H9 (cell line): ENCODE data around the gene RPL38. TPM values are rescaled to one million over a fixed set of nuclear protein-coding genes. Genes with fewer than 3 reads are reported as not detected.

Experiments
- DNase-seq: peaks from one replicate; pipeline ENCODE4 v3.0.0-alpha.2; 2017
- H2AFZ ChIP-seq: one replicate; pipeline ENCODE4 v1.6.1; 2013; ENCODE audit warnings: mild to moderate bottlenecking, low read length, control low read depth, moderate library complexity
- H2AK5ac ChIP-seq: 2 replicates; pipeline ENCODE4 v1.6.1; 2013; ENCODE audit warnings: low read length, control low read depth, mixed read lengths; ENCODE audit not compliant: insufficient read length
- H2BK120ac ChIP-seq: one replicate; pipeline ENCODE4 v1.6.1; 2013; ENCODE audit warnings: low read depth, mild to moderate bottlenecking, low read length, control low read depth, inconsistent platforms; ENCODE audit not compliant: poor library complexity, severe bottlenecking
- H2BK12ac ChIP-seq: 2 replicates; pipeline ENCODE4 v1.6.1; 2013; ENCODE audit warnings: low read length, control low read depth, mixed read lengths, low read depth; ENCODE audit not compliant: insufficient read length
- H2BK15ac ChIP-seq: 2 replicates; pipeline ENCODE4 v1.6.1; 2013; ENCODE audit warnings: low read depth, low read length, control low read depth
- H2BK20ac ChIP-seq: one replicate; pipeline ENCODE4 v1.6.1; 2013; ENCODE audit warnings: low read depth, mild to moderate bottlenecking, low read length, control low read depth, inconsistent platforms; ENCODE audit not compliant: poor library complexity, severe bottlenecking
- H2BK5ac ChIP-seq: 2 replicates; pipeline ENCODE4 v1.6.1; 2013; ENCODE audit warnings: low read length, control low read depth, mixed read lengths; ENCODE audit not compliant: insufficient read length
- H3K14ac ChIP-seq: 2 replicates; pipeline ENCODE4 v1.6.1; 2013; ENCODE audit warnings: low read length, control low read depth; ENCODE audit not compliant: insufficient read depth
- H3K18ac ChIP-seq: 2 replicates; pipeline ENCODE4 v1.6.1; 2013; ENCODE audit warnings: low read depth, mild to moderate bottlenecking, mixed read lengths, low read length, control low read depth; ENCODE audit not compliant: insufficient read length
- H3K23ac ChIP-seq: 2 replicates; pipeline ENCODE4 v1.6.1; 2013; ENCODE audit warnings: low read length, control low read depth, mixed read lengths, low read depth; ENCODE audit not compliant: insufficient read length
- H3K23me2 ChIP-seq: 2 replicates; pipeline ENCODE4 v1.6.1; 2013; ENCODE audit warnings: low read depth, mild to moderate bottlenecking, mixed read lengths, low read length, control low read depth; ENCODE audit not compliant: insufficient read length, poor library complexity, severe bottlenecking
- H3K27ac ChIP-seq: 2 replicates; pipeline ENCODE4 v1.5.1; 2013; ENCODE audit warnings: low read length, control low read depth, mixed read lengths, low read depth; ENCODE audit not compliant: insufficient read length
- H3K27me3 ChIP-seq: 2 replicates; pipeline ENCODE4 v1.6.1; 2013; ENCODE audit warnings: low read length, control low read depth, inconsistent platforms; ENCODE audit not compliant: insufficient read depth
- H3K4ac ChIP-seq: 2 replicates; pipeline ENCODE4 v1.6.1; 2013; ENCODE audit warnings: low read depth, mild to moderate bottlenecking, control low read depth, inconsistent platforms, low read length, moderate library complexity
- H3K4me1 ChIP-seq: 2 replicates; pipeline ENCODE4 v1.6.1; 2013; ENCODE audit warnings: low read length, control low read depth, inconsistent platforms; ENCODE audit not compliant: insufficient read depth
- H3K4me2 ChIP-seq: 2 replicates; pipeline ENCODE4 v1.6.1; 2013; ENCODE audit warnings: low read length, control low read depth, mixed read lengths; ENCODE audit not compliant: insufficient read length, insufficient read depth
- H3K56ac ChIP-seq: 2 replicates; pipeline ENCODE4 v1.6.1; 2013; ENCODE audit warnings: low read depth, mild to moderate bottlenecking, mixed read lengths, low read length, control low read depth; ENCODE audit not compliant: insufficient read length
- H3K79me1 ChIP-seq: 2 replicates; pipeline ENCODE4 v1.6.1; 2013; ENCODE audit warnings: low read depth, mild to moderate bottlenecking, moderate library complexity, low read length, control low read depth, inconsistent platforms; ENCODE audit not compliant: insufficient read depth, poor library complexity, severe bottlenecking
- H3K79me2 ChIP-seq: 2 replicates; pipeline ENCODE4 v1.6.1; 2013; ENCODE audit warnings: low read length, control low read depth, inconsistent platforms; ENCODE audit not compliant: insufficient read depth
- H3K9ac ChIP-seq: 2 replicates; pipeline ENCODE4 v1.6.1; 2013; ENCODE audit warnings: low read length, control low read depth, mixed read lengths; ENCODE audit not compliant: insufficient read length; ENCODE audit errors: extremely low read depth
- H3K9me3 ChIP-seq: one replicate; pipeline ENCODE4 v1.6.1; 2013; ENCODE audit warnings: low read depth, low read length, inconsistent platforms; ENCODE audit not compliant: control insufficient read depth
- H3T11ph ChIP-seq: one replicate; pipeline ENCODE4 v1.6.1; 2013; ENCODE audit warnings: mild to moderate bottlenecking, low read length, control low read depth, inconsistent platforms
- H4K20me1 ChIP-seq: one replicate; pipeline ENCODE4 v1.6.1; 2013; ENCODE audit not compliant: control insufficient read depth, insufficient read length, insufficient read depth
- H4K5ac ChIP-seq: 2 replicates; pipeline ENCODE4 v1.6.1; 2013; ENCODE audit warnings: low read depth, mild to moderate bottlenecking, mixed read lengths, low read length, control low read depth; ENCODE audit not compliant: insufficient read length
- H4K8ac ChIP-seq: replicated peaks from 2 replicates; pipeline ENCODE4 v1.6.1; 2013; ENCODE audit warnings: low read length, control low read depth, mixed read lengths, low read depth; ENCODE audit not compliant: insufficient read length
- H4K91ac ChIP-seq: 2 replicates; pipeline ENCODE4 v1.6.1; 2013; ENCODE audit warnings: low read depth, mild to moderate bottlenecking, moderate library complexity, mixed read lengths, low read length, control low read depth; ENCODE audit not compliant: insufficient read length
- H3K27ac Mint-ChIP-seq, 3 experiments: 2 replicates in 2 of 3; 3 replicates in 1 of 3; pipeline ENCODE4 v1.8.0; 2020 to 2021; ENCODE audit warnings: mixed read lengths in 3 of 3, mild to moderate bottlenecking in 1 of 3, moderate library complexity in 1 of 3
- H3K27me3 Mint-ChIP-seq: 2 replicates; pipeline ENCODE4 v1.8.0; 2021; ENCODE audit warnings: low read depth, mild to moderate bottlenecking, moderate library complexity, mixed read lengths
- H3K36me3 Mint-ChIP-seq, 3 experiments: 2 replicates in 2 of 3; 3 replicates in 1 of 3; pipeline ENCODE4 v1.8.0; 2020 to 2021; ENCODE audit warnings: low read depth in 3 of 3, mixed read lengths in 3 of 3; ENCODE audit not compliant: insufficient read depth in 1 of 3
- H3K4me1 Mint-ChIP-seq, 2 experiments: 2 replicates each; pipeline ENCODE4 v1.8.0; 2020; ENCODE audit warnings: mixed read lengths in 2 of 2
- H3K4me3 Mint-ChIP-seq, 2 experiments: 2 replicates in 1 of 2; 3 replicates in 1 of 2; pipeline ENCODE4 v1.8.0; 2020 to 2021; ENCODE audit warnings: mild to moderate bottlenecking in 2 of 2, mixed read lengths in 2 of 2, moderate library complexity in 1 of 2
- H3K9me3 Mint-ChIP-seq, 2 experiments: 2 replicates in 1 of 2; 3 replicates in 1 of 2; pipeline ENCODE4 v1.8.0; 2020; ENCODE audit warnings: mild to moderate bottlenecking in 2 of 2, mixed read lengths in 2 of 2, moderate library complexity in 1 of 2
- CTCF ChIP-seq: fragments of 200-600 bp; sonication (generic); conservative IDR thresholded peaks from 3 replicates; pipeline ENCODE4 v1.8.0; 2021; ENCODE audit warnings: antibody characterized with exemption, mild to moderate bottlenecking
- WGBS: extraction: QIAGEN DNeasy Blood & Tissue Kit; methylation state at CpG from one replicate; pipeline ENCODE4 v1.1.7; 2013; ENCODE audit warnings: missing lambda C conversion rate, low lambda C conversion rate, mixed read lengths; ENCODE audit not compliant: insufficient read length; ENCODE audit errors: extremely low coverage; 5-methylcytosine and 5-hydroxymethylcytosine counted together
- total RNA-seq: library from RNA; stranded (reverse); gene quantifications from 2 replicates; pipeline ENCODE4 v1.2.1, GENCODE V29; 2021

RPL38 gene
- total RNA-seq, 1 experiment from 2014 or later: 1,358 TPM

GRCh38 chr17:74183411-74183810 is 20.1 kb upstream of the RPL38 start:
- Histone ChIP-seq H2BK120ac (no peak overlapping the region), H4K20me1 (peaks cover 4% of the 10 kb centered on the region), H3K18ac (no peak overlapping the region), H2AFZ (no peak overlapping the region), H4K91ac (no peak overlapping the region), H4K8ac (no peak overlapping the region), H3K4ac (no peak overlapping the region), H2BK15ac (no peak overlapping the region), H3K23ac (no peak overlapping the region), H3K23me2 (no peaks in the 10 kb centered on the region), H2AK5ac (no peak overlapping the region), H3K27me3 (no peaks in the 10 kb centered on the region), H2BK5ac (no peak overlapping the region), H3K27ac (no peak overlapping the region), H3K9me3 (no peaks in the 10 kb centered on the region), H3K4me2 (no peak overlapping the region), H4K5ac (no peak overlapping the region), H3K79me2 (no peaks in the 10 kb centered on the region), H3K9ac (no peak overlapping the region), H3T11ph (no peak overlapping the region), H3K79me1 (no peaks in the 10 kb centered on the region), H2BK20ac (no peak overlapping the region), H3K56ac (no peak overlapping the region), H3K4me1 (no peaks in the 10 kb centered on the region), H2BK12ac (no peak overlapping the region), H3K14ac (no peak overlapping the region)
- DNase-seq: no peak
- no peak overlapping the region for H3K27ac Mint-ChIP-seq
- WGBS: no CpG with 5 or more reads among the region's 9 CpGs
- no peak overlapping the region for H3K4me3 Mint-ChIP-seq
- no peaks in the 10 kb centered on the region; a peak in 3 of 5 replicates for H3K9me3 Mint-ChIP-seq
- peaks cover 9% of the 10 kb centered on the region for H3K27me3 Mint-ChIP-seq
- no peaks in the 10 kb centered on the region for H3K36me3 Mint-ChIP-seq
- TF ChIP-seq CTCF: no peak
- H3K4me1 Mint-ChIP-seq: peaks cover 15 to 42% of the 10 kb centered on the region in 2 experiments
